ENCODE results near the gene DDI2. TPM values are rescaled to one million over a fixed set of nuclear protein-coding genes. Genes with fewer than 3 reads are reported as not detected.

Gene DDI2
- total and polyA plus RNA-seq, 2 donors (not counting 3 experiments of a cell fraction or from before 2014, with no cell fraction given) = 5.4 to 35.2 TPM

DNA sequence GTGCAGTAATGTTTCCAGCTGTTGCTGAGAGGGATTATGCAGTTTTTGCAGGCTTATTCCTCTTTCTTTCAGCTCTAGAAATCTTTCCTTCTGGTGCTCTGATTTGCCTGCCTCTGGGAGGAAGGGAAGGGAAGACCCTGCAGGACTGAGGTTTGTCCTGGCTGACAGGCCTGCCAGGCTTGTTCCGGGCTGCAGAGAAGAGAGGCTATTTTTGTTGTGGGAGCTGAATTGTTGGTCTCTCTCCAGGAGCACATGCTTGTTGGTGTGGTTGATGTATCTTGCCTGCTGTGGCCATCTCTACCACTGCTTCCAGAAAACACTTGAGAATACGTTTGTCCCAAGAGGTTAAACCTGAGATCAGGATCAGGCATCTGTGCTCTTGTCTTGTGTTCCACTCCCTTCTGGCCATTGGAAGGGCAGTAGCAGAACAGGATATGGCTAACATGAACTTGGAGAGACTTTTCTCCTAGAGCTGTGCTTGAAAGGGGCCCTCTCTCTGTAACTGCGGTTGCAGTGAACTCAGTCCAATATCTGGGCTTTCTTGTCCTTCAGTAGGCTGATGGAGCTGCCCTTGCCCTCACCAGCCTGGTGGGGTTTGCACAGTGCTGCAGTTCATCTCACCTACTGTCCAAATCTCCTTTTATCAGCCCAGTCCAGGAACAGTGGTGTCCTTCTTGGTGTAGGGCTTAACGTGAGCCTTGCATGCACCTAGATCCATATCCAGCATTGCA is 97.3 kb downstream of the DDI2 start:
- no peaks in the 10 kb centered on the region for H3K9me3 ChIP-seq (replicated peaks; ENCODE audit: control insufficient read depth, insufficient read depth, low read length)
- TF ChIP-seq POLR2A (IDR thresholded peaks at IDR 0.05; ENCODE audit: low read depth, low read length) (no peak), POLR2AphosphoS5 (IDR thresholded peaks at IDR 0.05; ENCODE audit: insufficient read depth, low read depth, low read length) (no peak), GATA2 (IDR thresholded peaks at IDR 0.05; ENCODE audit: insufficient read depth, insufficient read length, low read depth, low read length) (no peak), MAX (IDR thresholded peaks at IDR 0.05; ENCODE audit: insufficient read depth, insufficient read length) (no peak), EZH2 (IDR thresholded peaks at IDR 0.05; ENCODE audit: borderline replicate concordance, low read depth, low read length, severe bottlenecking) (no peak), FOS (IDR thresholded peaks at IDR 0.05; ENCODE audit: borderline replicate concordance, insufficient read depth, low read length) (no peak), MYC (IDR thresholded peaks at IDR 0.05; ENCODE audit: low read depth, low read length) (no peak), JUN (IDR thresholded peaks at IDR 0.05; ENCODE audit: borderline replicate concordance, insufficient read depth, insufficient read length, low read depth) (no peak)
- TF ChIP-seq, protein P1, sequence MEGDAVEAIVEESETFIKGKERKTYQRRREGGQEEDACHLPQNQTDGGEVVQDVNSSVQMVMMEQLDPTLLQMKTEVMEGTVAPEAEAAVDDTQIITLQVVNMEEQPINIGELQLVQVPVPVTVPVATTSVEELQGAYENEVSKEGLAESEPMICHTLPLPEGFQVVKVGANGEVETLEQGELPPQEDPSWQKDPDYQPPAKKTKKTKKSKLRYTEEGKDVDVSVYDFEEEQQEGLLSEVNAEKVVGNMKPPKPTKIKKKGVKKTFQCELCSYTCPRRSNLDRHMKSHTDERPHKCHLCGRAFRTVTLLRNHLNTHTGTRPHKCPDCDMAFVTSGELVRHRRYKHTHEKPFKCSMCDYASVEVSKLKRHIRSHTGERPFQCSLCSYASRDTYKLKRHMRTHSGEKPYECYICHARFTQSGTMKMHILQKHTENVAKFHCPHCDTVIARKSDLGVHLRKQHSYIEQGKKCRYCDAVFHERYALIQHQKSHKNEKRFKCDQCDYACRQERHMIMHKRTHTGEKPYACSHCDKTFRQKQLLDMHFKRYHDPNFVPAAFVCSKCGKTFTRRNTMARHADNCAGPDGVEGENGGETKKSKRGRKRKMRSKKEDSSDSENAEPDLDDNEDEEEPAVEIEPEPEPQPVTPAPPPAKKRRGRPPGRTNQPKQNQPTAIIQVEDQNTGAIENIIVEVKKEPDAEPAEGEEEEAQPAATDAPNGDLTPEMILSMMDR (IDR thresholded peaks at IDR 0.05; ENCODE audit: extremely low read depth in 1 of 2, insufficient read depth in 1 of 2, low read depth in 1 of 2, low read length in 2 of 2) = no peak
- H3K27ac ChIP-seq (ENCODE audit: insufficient read depth, low read depth, low read length) = no peak overlapping the region
- no peak for FAIRE-seq
- H3K9ac ChIP-seq (replicated peaks; ENCODE audit: extremely low read depth, insufficient read depth, low read length) = no peak overlapping the region
- H3K36me3 ChIP-seq (ENCODE audit: control insufficient read depth in 2 of 2, extremely low read depth in 1 of 2, insufficient read depth in 2 of 2, low read length in 2 of 2) = peaks cover 6 to 21% of the 10 kb centered on the region in 2 experiments
- H3K4me1 ChIP-seq (ENCODE audit: control insufficient read depth, extremely low read depth, insufficient read depth, low read length) = no peaks in the 10 kb centered on the region
- intact Hi-C loops (cut with micrococcal nuclease) = no loop called here
- no peak for DNase-seq (ENCODE audit: low read depth, low spot score)
- no peak overlapping the region for H2AFZ ChIP-seq (ENCODE audit: low read depth, low read length)
- H3K27me3 ChIP-seq (ENCODE audit: control insufficient read depth in 2 of 2, insufficient read depth in 2 of 2, low read length in 2 of 2) = no peaks in the 10 kb centered on the region
- H3K79me2 ChIP-seq (ENCODE audit: control insufficient read depth, insufficient read depth, low read length) = no peaks in the 10 kb centered on the region
- dilution Hi-C loops (cut with MboI; ENCODE audit: extremely low pct_ligation_motif_present, low sequenced_read_pairs) = no loop called here
- ChIA-PET POLR2A (interaction anchor here (0.6 to 0.8 kb wide), 2 partner anchors 19 to 80 kb away, joined by 4 to 5 read pairs; no protein-coding TSS in a partner anchor), CTCF (interaction anchor here (0.6 to 1.0 kb wide), 3 partner anchors 8 to 16 kb away, joined by 3 read pairs; no protein-coding TSS in a partner anchor)
- H4K20me1 ChIP-seq (replicated peaks; ENCODE audit: control insufficient read depth, extremely low read depth, insufficient read depth, low read length) = peaks cover 2% of the 10 kb centered on the region
- no peak overlapping the region for H3K4me2 ChIP-seq (ENCODE audit: insufficient read depth, low read length)
- no peak overlapping the region for H3K4me3 ChIP-seq (replicated peaks in 1 of 3; ENCODE audit: insufficient read depth in 1 of 3, low read depth in 1 of 3, low read length in 3 of 3)
- no peaks in the 10 kb centered on the region for H3K9me1 ChIP-seq (replicated peaks; ENCODE audit: control insufficient read depth, extremely low read depth, insufficient read depth, low read length)
- BruUV-seq (replicated peaks) = no TSS peak
